RWPE2 (cell line): ENCODE results near the gene OTX2.

ENCODE experiments used
- ATAC-seq: fragments of 200-7000 bp; cut with Tn5 transposase; 3 replicates; pipeline ENCODE4 v1.9.1; 2021; ENCODE audit warnings: low read depth
- DNase-seq: peaks from one replicate; pipeline ENCODE4 v3.0.0-alpha.2; 2020; ENCODE audit warnings: low spot score
- H3K27ac ChIP-seq: fragments of 450-650 bp; 2 replicates; pipeline ENCODE4 v1.5.1; 2017; ENCODE audit warnings: mild to moderate bottlenecking; ENCODE audit not compliant: poor library complexity, severe bottlenecking
- H3K27me3 ChIP-seq: fragments of 250-450 bp; sonication (Bioruptor Pico); 2 replicates; pipeline ENCODE4 v1.5.1; 2021; ENCODE audit warnings: mild to moderate bottlenecking, moderate library complexity; ENCODE audit not compliant: insufficient read depth, poor library complexity, severe bottlenecking
- H3K36me3 ChIP-seq: fragments of 250-450 bp; sonication (Bioruptor Pico); 2 replicates; pipeline ENCODE4 v1.5.1; 2020; ENCODE audit warnings: low read depth, mild to moderate bottlenecking, moderate library complexity
- H3K4me1 ChIP-seq: fragments of 250-450 bp; sonication (Bioruptor Pico); 2 replicates; pipeline ENCODE4 v1.5.1; 2021; ENCODE audit warnings: mild to moderate bottlenecking, moderate library complexity; ENCODE audit not compliant: insufficient read depth, poor library complexity, severe bottlenecking
- H3K4me3 ChIP-seq: fragments of 250-450 bp; sonication (Bioruptor Pico); 2 replicates; pipeline ENCODE4 v1.5.1; 2021; ENCODE audit warnings: mild to moderate bottlenecking, moderate library complexity; ENCODE audit not compliant: severe bottlenecking
- H3K9me3 ChIP-seq: fragments of 250-450 bp; sonication (Bioruptor Pico); 2 replicates; pipeline ENCODE4 v1.5.1; 2021; ENCODE audit warnings: mild to moderate bottlenecking, moderate library complexity; ENCODE audit not compliant: severe bottlenecking
- TF ChIP-seq, protein P1 (sequence below): fragments of 450-650 bp; IDR thresholded peaks from one replicate; pipeline ENCODE4 v1.5.1; 2017; ENCODE audit warnings: mild to moderate bottlenecking, moderate library complexity; ENCODE audit not compliant: poor library complexity, severe bottlenecking

OTX2 gene

DNA sequence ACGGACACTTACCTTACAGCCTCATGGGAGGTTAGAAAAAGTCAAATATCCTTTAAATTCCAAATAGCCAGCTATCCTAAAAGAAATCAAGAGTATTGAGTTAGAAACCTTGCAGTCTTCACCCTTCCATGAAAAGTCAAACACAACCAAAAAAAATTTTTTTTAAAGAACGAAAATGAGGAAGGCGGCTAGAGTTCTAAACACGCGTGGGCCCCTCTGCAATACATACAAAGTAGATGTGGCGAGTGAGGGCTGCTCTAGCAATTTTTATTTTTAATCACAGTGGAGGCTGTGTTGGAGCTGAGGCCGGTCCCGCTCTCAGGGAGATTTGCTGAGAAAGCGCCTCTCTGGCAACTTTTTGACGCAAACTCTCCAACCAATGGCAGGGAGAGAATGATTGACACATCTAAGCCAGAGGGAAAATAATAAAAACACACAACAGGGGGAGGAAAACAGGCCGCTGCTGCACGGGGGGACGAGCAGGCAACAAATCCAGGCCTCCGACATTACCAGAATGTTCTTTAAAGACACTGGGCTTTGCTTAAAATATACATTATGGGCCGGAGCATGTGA, at the start of gene OTX2:
Gene OTX2, minus strand, starts transcription at position 333 of the 573 bp plus-strand sequence. CDS start 5,023 bp downstream, outside the sequence.
- Histone ChIP-seq H3K27ac (no peak within 1 kb of the TSS), H3K4me1 (no peaks in the 10 kb centered on the region), H3K4me3 (no peak within 1 kb of the TSS), H3K27me3 (peaks cover 96% of the 10 kb centered on the region), H3K9me3 (no peaks in the 10 kb centered on the region), H3K36me3 (no peaks in the 10 kb centered on the region)
- ATAC-seq (no peak), DNase-seq (no peak)
- TF ChIP-seq, protein P1, sequence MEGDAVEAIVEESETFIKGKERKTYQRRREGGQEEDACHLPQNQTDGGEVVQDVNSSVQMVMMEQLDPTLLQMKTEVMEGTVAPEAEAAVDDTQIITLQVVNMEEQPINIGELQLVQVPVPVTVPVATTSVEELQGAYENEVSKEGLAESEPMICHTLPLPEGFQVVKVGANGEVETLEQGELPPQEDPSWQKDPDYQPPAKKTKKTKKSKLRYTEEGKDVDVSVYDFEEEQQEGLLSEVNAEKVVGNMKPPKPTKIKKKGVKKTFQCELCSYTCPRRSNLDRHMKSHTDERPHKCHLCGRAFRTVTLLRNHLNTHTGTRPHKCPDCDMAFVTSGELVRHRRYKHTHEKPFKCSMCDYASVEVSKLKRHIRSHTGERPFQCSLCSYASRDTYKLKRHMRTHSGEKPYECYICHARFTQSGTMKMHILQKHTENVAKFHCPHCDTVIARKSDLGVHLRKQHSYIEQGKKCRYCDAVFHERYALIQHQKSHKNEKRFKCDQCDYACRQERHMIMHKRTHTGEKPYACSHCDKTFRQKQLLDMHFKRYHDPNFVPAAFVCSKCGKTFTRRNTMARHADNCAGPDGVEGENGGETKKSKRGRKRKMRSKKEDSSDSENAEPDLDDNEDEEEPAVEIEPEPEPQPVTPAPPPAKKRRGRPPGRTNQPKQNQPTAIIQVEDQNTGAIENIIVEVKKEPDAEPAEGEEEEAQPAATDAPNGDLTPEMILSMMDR: no peak

DNA sequence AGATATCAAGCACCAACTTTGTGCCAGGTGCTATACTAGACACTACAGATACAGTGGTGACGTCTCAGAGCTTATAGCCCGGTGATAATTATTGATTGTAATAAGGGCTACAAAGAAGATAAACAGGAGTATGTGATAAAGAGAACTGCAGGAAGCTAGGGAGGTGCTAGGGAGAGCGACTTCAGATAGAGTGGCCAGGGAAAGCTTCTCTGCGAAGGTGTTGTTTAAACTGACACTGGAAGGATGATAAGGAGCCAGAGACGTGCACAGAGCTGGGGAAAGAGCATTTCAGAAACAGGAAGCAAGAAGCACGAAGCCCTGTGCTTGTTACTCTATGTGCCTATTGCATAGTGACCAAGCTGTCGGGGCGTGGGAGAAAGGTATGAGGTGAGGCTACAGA, 48.1 kb upstream of the OTX2 start:
- ATAC-seq (no peak; the same call in 2 of the 3 replicates), DNase-seq (no peak)
- Histone ChIP-seq H3K4me3 (no peak overlapping the region), H3K36me3 (no peaks in the 10 kb centered on the region), H3K4me1 (no peaks in the 10 kb centered on the region), H3K27ac (no peak overlapping the region), H3K9me3 (no peaks in the 10 kb centered on the region), H3K27me3 (peaks cover 80% of the 10 kb centered on the region)
- TF ChIP-seq, protein P1: no peak

DNA sequence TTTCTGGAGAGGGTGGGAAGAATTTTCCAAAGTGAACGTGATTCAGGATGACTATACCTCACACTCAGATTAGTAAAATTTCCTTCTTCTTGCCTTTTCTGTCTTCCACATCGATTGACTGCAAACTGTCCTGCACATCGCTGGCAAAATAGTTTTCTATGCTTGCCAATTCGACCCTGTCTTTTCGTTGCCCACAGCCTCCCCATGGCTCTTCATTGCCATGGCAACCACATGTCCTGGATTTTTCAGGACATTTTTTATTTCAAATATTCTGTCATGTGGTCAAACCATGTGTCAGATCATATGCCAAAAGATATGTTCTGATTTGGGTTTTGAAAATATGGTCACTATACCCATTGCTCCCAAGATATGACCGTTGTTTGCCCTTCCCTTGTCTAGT, 46.9 kb upstream of the OTX2 start:
- Histone ChIP-seq H3K27me3 (peaks cover 80% of the 10 kb centered on the region), H3K4me3 (no peak overlapping the region), H3K36me3 (no peaks in the 10 kb centered on the region), H3K27ac (no peak overlapping the region), H3K9me3 (no peaks in the 10 kb centered on the region), H3K4me1 (no peaks in the 10 kb centered on the region)
- no peak for DNase-seq
- no peak for ATAC-seq
- TF ChIP-seq, protein P1: no peak

DNA sequence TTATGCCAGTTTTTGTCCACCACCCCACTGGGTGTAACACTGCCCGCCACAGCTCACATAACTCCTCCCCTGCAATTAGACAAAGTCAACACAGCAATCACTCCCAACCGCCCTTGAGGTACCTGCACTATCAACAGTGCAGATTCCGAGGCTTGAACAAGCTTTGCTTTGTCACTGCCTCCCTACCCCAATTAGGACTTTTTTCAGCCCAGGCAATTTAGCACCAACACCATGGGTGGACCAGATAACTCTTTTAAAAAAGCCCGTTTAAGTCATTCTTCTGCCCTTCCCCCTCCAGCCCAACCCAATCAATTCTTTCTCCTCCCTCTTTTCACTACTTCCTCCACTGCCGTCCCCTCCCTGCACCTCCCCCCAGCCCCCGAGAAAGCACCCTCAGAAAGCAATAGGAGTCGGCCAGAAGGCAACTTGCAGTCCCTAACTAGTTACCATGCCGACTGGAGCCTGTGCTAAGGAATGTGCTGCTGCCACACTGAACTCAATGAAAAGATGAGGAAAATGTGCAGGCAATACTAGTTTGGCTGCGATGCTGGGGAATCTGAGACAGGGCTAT, 45.7 kb upstream of the OTX2 start:
- TF ChIP-seq, protein P1: no peak
- Histone ChIP-seq H3K36me3 (no peaks in the 10 kb centered on the region), H3K9me3 (no peaks in the 10 kb centered on the region), H3K27ac (no peak overlapping the region), H3K4me3 (no peak overlapping the region), H3K27me3 (peaks cover 72% of the 10 kb centered on the region), H3K4me1 (no peaks in the 10 kb centered on the region)
- no peak for ATAC-seq
- DNase-seq: no peak

DNA sequence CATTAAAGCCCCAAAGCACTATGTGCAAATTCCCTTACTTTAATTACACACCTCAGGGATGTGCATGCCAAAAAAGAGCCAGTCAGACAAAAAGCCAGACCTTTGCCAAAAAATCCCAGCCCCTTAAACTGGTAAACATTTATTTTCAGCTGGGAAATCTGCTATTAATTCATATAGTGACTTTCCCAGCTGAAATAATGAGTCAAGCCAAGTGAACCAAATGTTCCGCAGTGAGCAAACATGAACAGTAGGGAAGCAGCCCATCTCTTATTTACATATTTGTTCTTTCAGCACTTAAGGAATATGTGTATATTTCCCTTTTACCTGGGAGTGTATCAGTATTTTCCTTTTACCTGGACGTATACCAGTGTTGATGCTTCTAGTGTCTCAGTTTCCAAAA, 44.0 kb upstream of the OTX2 start:
- TF ChIP-seq, protein P1: no peak
- no peak overlapping the region for H3K4me3 ChIP-seq
- no peaks in the 10 kb centered on the region for H3K36me3 ChIP-seq
- ATAC-seq (no peak), DNase-seq (no peak)
- peaks cover 60% of the 10 kb centered on the region for H3K27me3 ChIP-seq
- H3K4me1 ChIP-seq: no peaks in the 10 kb centered on the region
- no peak overlapping the region for H3K27ac ChIP-seq
- no peaks in the 10 kb centered on the region for H3K9me3 ChIP-seq
